ENCODE measurements around the gene MXD1. TPM values are rescaled to one million over a fixed set of nuclear protein-coding genes. Genes with fewer than 3 reads are reported as not detected.

MXD1 gene
- total and polyA plus RNA-seq, 2 experiments from 2014 or later: 29.7 to 41.8 TPM

DNA sequence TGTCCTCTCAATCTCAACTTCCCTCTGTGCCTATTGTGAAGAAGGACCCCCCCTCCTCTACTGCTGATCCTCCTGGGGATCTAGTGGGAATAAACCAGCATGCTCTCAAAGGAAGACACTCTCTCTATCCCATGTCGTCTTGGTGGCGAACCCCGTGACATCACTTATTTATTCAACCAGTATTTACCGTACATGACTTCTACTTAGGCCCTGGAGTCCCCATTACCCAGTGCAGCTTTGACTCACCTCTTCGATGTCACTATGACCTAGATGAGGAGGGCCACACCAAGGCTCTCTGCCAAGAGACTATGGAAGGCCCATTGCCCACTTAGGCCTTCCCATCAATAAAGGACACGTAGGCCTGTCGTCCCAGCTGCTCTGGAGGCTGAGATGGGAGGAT lies 29.8 kb downstream of the MXD1 start:
- no peak overlapping the region for H3K4me2 ChIP-seq
- H2AFZ ChIP-seq: no peak overlapping the region
- no peaks in the 10 kb centered on the region for H3K9me3 ChIP-seq (ENCODE audit: low read depth)
- no peak overlapping the region for H3K4me3 ChIP-seq
- no peak overlapping the region for H3K27ac ChIP-seq
- no peaks in the 10 kb centered on the region for H3K27me3 ChIP-seq
- H3K79me2 ChIP-seq: no peaks in the 10 kb centered on the region
- no peaks in the 10 kb centered on the region for H3K9me2 ChIP-seq (replicated peaks; ENCODE audit: insufficient read depth)
- no peaks in the 10 kb centered on the region for H3K36me3 ChIP-seq (replicated peaks; ENCODE audit: insufficient read depth, low read depth)
- 97% methylated on average over 7 of the region's 7 CpGs for WGBS (ENCODE audit: low lambda C conversion rate, missing lambda C conversion rate)
- H4K20me1 ChIP-seq (ENCODE audit: insufficient read depth, poor library complexity, severe bottlenecking): no peaks in the 10 kb centered on the region
- peaks cover 7% of the 10 kb centered on the region for H3K4me1 ChIP-seq (ENCODE audit: insufficient read depth)
- no peak for DNase-seq (ENCODE audit: low spot score)
- no peak for TF ChIP-seq CTCF (IDR thresholded peaks at IDR 0.05; ENCODE audit: poor library complexity)
- TF ChIP-seq EZH2phosphoT487 (IDR thresholded peaks at IDR 0.05; ENCODE audit: low read depth, severe bottlenecking, unreplicated experiment): no peak
- no peak for TF ChIP-seq EZH2 (IDR thresholded peaks at IDR 0.05; ENCODE audit: borderline replicate concordance)

GRCh38 chr2:69945441-69945840 lies 30.5 kb downstream of the MXD1 start:
- H3K79me2 ChIP-seq: no peaks in the 10 kb centered on the region
- no peaks in the 10 kb centered on the region for H3K27me3 ChIP-seq
- TF ChIP-seq EZH2 (IDR thresholded peaks at IDR 0.05; ENCODE audit: borderline replicate concordance) (no peak), EZH2phosphoT487 (IDR thresholded peaks at IDR 0.05; ENCODE audit: low read depth, severe bottlenecking, unreplicated experiment) (no peak), CTCF (IDR thresholded peaks at IDR 0.05; ENCODE audit: poor library complexity) (no peak)
- no peaks in the 10 kb centered on the region for H3K9me3 ChIP-seq (ENCODE audit: low read depth)
- H3K36me3 ChIP-seq (replicated peaks; ENCODE audit: insufficient read depth, low read depth): no peaks in the 10 kb centered on the region
- H3K4me1 ChIP-seq (ENCODE audit: insufficient read depth): peaks cover 7% of the 10 kb centered on the region
- DNase-seq (ENCODE audit: low spot score): no peak
- H3K4me3 ChIP-seq: no peak overlapping the region
- H2AFZ ChIP-seq: no peak overlapping the region
- 98% methylated on average over 7 of the region's 8 CpGs for WGBS (ENCODE audit: low lambda C conversion rate, missing lambda C conversion rate)
- H3K4me2 ChIP-seq: no peak overlapping the region
- H3K27ac ChIP-seq: no peak overlapping the region
- H3K9me2 ChIP-seq (replicated peaks; ENCODE audit: insufficient read depth): no peaks in the 10 kb centered on the region
- no peaks in the 10 kb centered on the region for H4K20me1 ChIP-seq (ENCODE audit: insufficient read depth, poor library complexity, severe bottlenecking)

DNA sequence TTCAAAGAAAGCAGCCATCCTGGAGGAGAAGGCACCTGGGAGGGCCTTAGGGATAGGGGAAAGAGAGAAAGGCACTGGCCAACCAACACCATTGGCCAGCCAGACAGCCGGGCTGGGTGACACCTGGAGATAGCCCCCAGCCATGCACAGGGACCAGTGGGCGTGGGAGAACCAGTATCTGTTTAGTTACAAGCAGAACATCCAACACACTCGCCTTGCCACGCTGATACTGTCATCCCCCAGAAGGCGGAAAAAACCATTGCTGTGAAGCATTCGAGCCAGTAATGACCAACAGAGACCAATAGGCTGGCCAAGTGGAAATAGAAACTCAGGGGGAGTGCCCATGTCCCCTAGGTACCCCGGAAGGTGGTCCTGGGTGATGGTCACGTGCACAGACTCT lies 31.0 kb downstream of the MXD1 start:
- Histone ChIP-seq H3K27ac (peak overlapping the region; percentile 1), H3K27me3 (no peaks in the 10 kb centered on the region), H3K79me2 (no peaks in the 10 kb centered on the region), H3K9me2 (replicated peaks; ENCODE audit: insufficient read depth) (no peaks in the 10 kb centered on the region), H3K4me3 (no peak overlapping the region), H3K9me3 (ENCODE audit: low read depth) (no peaks in the 10 kb centered on the region), H4K20me1 (ENCODE audit: insufficient read depth, poor library complexity, severe bottlenecking) (no peaks in the 10 kb centered on the region), H3K4me1 (ENCODE audit: insufficient read depth) (peaks cover 7% of the 10 kb centered on the region), H3K36me3 (replicated peaks; ENCODE audit: insufficient read depth, low read depth) (no peaks in the 10 kb centered on the region), H3K4me2 (peak overlapping the region; percentile 19), H2AFZ (no peak overlapping the region)
- WGBS (ENCODE audit: low lambda C conversion rate, missing lambda C conversion rate): 81% methylated on average over 8 of the region's 8 CpGs
- no peak for DNase-seq (ENCODE audit: low spot score)
- no peak for TF ChIP-seq CTCF (IDR thresholded peaks at IDR 0.05; ENCODE audit: poor library complexity)
- no peak for TF ChIP-seq EZH2phosphoT487 (IDR thresholded peaks at IDR 0.05; ENCODE audit: low read depth, severe bottlenecking, unreplicated experiment)
- no peak for TF ChIP-seq EZH2 (IDR thresholded peaks at IDR 0.05; ENCODE audit: borderline replicate concordance)

Data from hepatocyte (in vitro differentiated cells).